Gastrocnemius medialis (tissue), 4 donors: ENCODE results near the gene STPG4. TPM values are rescaled to one million over a fixed set of nuclear protein-coding genes. Genes with fewer than 3 reads are reported as not detected.

Experiments used
- ATAC-seq, 2 donors: fragments of 150-250 bp; one replicate each; pipeline ENCODE4 v1.9.1; 2016
- DNase-seq, 2 donors: peaks; one replicate each; pipeline ENCODE4 v3.0.0-alpha.2; 2019
- H3K27ac ChIP-seq, 4 donors: fragments of 200-600 bp; sonication (generic); 1 replicate in 1 of 4; 2 replicates in 3 of 4; pipeline ENCODE4 v1.5.1; 2016 to 2018; ENCODE audit warnings: mild to moderate bottlenecking in 2 of 4, moderate library complexity in 1 of 4
- H3K27me3 ChIP-seq, 3 donors: fragments of 200-600 bp; sonication (generic) in 2 of 3; 1 replicate in 1 of 3; 2 replicates in 2 of 3; pipeline versions ENCODE4 v1.5.1 to v1.6.0; 2016 to 2019; ENCODE audit warnings: mild to moderate bottlenecking in 1 of 3, moderate library complexity in 1 of 3
- H3K36me3 ChIP-seq, 2 donors: fragments of 200-600 bp; sonication (generic) in 1 of 2; one replicate each; pipeline ENCODE4 v1.5.1; 2017 to 2018
- H3K4me1 ChIP-seq, 2 donors: fragments of 200-600 bp; sonication (generic) in 1 of 2; one replicate each; pipeline ENCODE4 v1.5.1; 2016 to 2017; ENCODE audit warnings: mild to moderate bottlenecking in 2 of 2
- H3K4me3 ChIP-seq, 4 donors: fragments of 200-600 bp; sonication (generic) in 3 of 4; 1 replicate in 1 of 4; 2 replicates in 3 of 4; pipeline ENCODE4 v1.5.1; 2016 to 2019; ENCODE audit warnings: mild to moderate bottlenecking in 2 of 4
- H3K9me3 ChIP-seq, 3 donors: fragments of 200-600 bp; sonication (generic) in 2 of 3; 1 replicate in 1 of 3; 2 replicates in 2 of 3; pipeline ENCODE4 v1.5.1; 2016 to 2019
- POLR2A ChIP-seq, 2 donors: fragments of 450-650 bp; IDR thresholded peaks; one replicate each; pipeline ENCODE4 v1.6.1; 2017; ENCODE audit warnings: antibody characterized with exemption in 2 of 2, mild to moderate bottlenecking in 2 of 2, moderate library complexity in 2 of 2
- in situ Hi-C, 4 donors: fragments of 200-750 bp; cut with MboI; loops; one replicate each; pipeline versions ENCODE4 v1.15.0 to v1.8.0; 2017; ENCODE audit warnings: low sequenced_read_pairs in 4 of 4
- intact Hi-C: fragments of 100-400 bp; cut with DNase I; formaldehyde crosslinking; loops from one replicate; pipeline ENCODE4 v1.15.1; 2023; ENCODE audit warnings: low total_unique reads
- total RNA-seq, 4 donors: library from RNA; depleted of rRNA; stranded (reverse); fragments of >200 nt; gene quantifications; one replicate each; pipeline versions ENCODE4 v1.1.0 to v1.2.3, GENCODE V29; 2016
- TF ChIP-seq, protein P1 (sequence below), 5 experiments: fragments of 450-650 bp in 3 of 5; fragments of 200-600 bp in 2 of 5; sonication (generic) in 2 of 5; IDR thresholded peaks in 4 of 5; conservative IDR thresholded peaks in 1 of 5; 1 replicate in 4 of 5; 2 replicates in 1 of 5; pipeline ENCODE4 v1.5.1; 2016 to 2019; ENCODE audit warnings: antibody characterized with exemption in 5 of 5, mild to moderate bottlenecking in 3 of 5, moderate library complexity in 3 of 5

STPG4 gene
- total RNA-seq, 4 donors from 2014 or later = 0.33 TPM; not detected in 3

DNA sequence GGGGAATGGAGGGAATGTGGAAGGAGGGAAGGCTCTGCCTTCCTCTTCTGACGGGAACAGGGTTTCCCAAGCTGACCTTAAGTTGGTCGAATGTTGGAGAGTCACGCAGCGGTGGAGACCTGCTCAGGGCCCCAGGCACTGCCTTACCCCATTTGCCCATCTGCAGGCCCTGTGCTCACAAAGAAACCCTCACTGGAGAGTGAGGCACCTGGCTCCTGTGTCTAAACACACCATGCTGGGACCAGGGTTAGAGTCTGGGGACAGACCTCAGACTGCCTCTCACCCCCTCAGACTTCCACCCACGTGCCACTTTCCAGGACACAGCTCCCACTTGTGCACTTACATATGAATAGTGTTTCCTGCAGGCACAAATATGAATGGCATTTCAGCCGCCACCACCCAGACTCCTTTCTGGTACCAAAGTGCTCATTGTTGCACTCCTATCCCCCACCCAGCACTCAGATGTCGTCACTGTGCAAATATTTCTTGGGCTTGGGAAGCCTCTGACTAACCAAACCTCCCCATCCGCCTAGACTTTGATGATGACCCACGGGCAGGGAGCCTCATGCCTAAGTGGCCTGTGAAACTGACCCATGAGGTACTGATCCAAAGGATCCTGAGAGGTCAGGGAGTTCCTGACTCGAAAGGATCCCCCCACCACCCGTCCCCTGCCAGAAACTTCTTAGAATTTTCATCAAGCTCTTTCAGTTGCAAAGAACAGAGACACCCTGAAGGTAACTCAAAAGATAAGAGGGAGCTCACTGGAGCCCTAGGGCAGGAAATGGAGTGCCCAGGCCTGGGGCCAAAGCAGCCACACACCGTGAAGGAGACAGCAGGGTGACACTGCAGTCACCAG, 78.3 kb downstream of the STPG4 start:
- peak overlapping the region in 2 of 4 donors; percentile 4 to 59 for H3K27ac ChIP-seq
- peaks cover 16 to 22% of the 10 kb centered on the region in 2 donors for H3K4me1 ChIP-seq
- H3K4me3 ChIP-seq = no peak overlapping the region
- H3K9me3 ChIP-seq = no peaks in the 10 kb centered on the region
- intact Hi-C loops = loop anchor here (10.0 kb wide), 2 partner anchors 248 to 1438 kb away; no protein-coding TSS in a partner anchor
- peak; percentile 20 to 41 for ATAC-seq
- no peaks in the 10 kb centered on the region for H3K36me3 ChIP-seq
- TF ChIP-seq POLR2A (IDR thresholded peaks at IDR 0.05) = no peak
- TF ChIP-seq, protein P1, sequence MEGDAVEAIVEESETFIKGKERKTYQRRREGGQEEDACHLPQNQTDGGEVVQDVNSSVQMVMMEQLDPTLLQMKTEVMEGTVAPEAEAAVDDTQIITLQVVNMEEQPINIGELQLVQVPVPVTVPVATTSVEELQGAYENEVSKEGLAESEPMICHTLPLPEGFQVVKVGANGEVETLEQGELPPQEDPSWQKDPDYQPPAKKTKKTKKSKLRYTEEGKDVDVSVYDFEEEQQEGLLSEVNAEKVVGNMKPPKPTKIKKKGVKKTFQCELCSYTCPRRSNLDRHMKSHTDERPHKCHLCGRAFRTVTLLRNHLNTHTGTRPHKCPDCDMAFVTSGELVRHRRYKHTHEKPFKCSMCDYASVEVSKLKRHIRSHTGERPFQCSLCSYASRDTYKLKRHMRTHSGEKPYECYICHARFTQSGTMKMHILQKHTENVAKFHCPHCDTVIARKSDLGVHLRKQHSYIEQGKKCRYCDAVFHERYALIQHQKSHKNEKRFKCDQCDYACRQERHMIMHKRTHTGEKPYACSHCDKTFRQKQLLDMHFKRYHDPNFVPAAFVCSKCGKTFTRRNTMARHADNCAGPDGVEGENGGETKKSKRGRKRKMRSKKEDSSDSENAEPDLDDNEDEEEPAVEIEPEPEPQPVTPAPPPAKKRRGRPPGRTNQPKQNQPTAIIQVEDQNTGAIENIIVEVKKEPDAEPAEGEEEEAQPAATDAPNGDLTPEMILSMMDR (IDR thresholded peaks at IDR 0.05 in 4 of 5, conservative IDR thresholded peaks at IDR 0.05 in 1 of 5) = no peak
- peak in 1 of 2 donors; percentile 31 for DNase-seq
- in situ Hi-C loops = no loop called here
- H3K27me3 ChIP-seq = no peaks in the 10 kb centered on the region

DNA sequence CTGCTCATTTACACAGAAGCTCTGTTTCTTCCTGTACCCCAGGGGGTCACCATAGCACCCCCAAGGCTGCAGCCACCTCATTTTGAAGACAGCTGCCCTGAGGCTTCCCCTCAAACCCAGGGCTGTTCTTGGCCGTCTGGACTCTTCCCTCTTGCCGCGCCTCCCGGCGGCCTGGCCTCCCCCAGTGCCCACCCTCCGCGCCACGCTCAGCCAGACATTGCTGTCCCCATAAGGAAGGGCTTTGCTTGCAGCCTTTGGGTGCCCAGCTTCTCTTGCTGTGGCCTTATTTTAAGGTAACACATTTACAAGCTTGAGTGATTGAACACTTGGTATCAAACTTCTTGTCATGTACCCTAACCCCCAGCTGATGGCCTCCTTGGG, 79.0 kb downstream of the STPG4 start:
- Histone ChIP-seq H3K4me1 (peaks cover 23 to 29% of the 10 kb centered on the region in 2 donors), H3K27me3 (no peaks in the 10 kb centered on the region), H3K27ac (peak overlapping the region in 1 of 4 donors; percentile 59), H3K36me3 (no peaks in the 10 kb centered on the region), H3K4me3 (no peak overlapping the region), H3K9me3 (no peaks in the 10 kb centered on the region)
- ATAC-seq = no peak
- no peak for DNase-seq
- in situ Hi-C loops (no loop called here), intact Hi-C loops (loop anchor here (10.0 kb wide), 2 partner anchors 249 to 1439 kb away; no protein-coding TSS in a partner anchor)
- TF ChIP-seq, protein P1 (IDR thresholded peaks at IDR 0.05 in 4 of 5, conservative IDR thresholded peaks at IDR 0.05 in 1 of 5) = no peak
- TF ChIP-seq POLR2A (IDR thresholded peaks at IDR 0.05) = no peak

DNA sequence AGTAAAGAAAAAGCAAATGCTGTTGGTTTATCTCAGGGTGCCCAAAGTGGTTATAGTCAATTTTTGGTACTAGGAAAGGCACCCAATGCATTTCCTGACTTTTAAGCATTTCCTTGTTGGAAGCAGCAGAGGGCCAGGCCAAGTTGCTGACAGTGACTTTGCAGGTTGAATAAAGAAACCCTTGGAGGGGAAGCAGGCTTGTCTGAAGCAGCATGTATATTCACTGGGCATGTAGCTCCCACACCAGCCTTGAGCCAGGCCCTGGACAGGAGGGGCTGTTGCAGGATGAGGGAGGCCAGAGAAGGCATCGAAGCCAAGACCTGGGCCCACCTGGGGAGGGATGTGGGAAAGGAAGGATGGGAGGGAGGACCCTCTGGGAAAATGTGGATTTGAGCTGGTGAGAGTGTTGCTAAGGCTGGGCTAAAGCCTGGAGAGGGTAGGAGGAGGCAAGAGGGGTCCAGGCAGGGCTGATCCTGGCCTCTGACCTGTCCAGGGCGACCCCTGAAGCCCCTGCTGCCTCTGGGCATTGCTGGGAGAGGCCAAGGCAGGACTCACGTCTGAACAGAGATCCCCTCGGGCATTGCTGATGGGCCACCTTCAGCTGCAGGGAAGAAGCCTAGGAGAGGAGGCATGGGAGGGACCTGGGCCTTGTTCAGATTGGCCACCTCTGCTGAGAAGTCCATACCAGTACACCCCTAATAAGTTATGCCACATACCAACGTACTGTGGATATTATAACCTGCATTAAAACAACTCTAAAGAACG, 79.6 kb downstream of the STPG4 start:
- TF ChIP-seq POLR2A (IDR thresholded peaks at IDR 0.05) = no peak
- TF ChIP-seq, protein P1 (IDR thresholded peaks at IDR 0.05 in 4 of 5, conservative IDR thresholded peaks at IDR 0.05 in 1 of 5) = no peak
- no peak for DNase-seq

DNA sequence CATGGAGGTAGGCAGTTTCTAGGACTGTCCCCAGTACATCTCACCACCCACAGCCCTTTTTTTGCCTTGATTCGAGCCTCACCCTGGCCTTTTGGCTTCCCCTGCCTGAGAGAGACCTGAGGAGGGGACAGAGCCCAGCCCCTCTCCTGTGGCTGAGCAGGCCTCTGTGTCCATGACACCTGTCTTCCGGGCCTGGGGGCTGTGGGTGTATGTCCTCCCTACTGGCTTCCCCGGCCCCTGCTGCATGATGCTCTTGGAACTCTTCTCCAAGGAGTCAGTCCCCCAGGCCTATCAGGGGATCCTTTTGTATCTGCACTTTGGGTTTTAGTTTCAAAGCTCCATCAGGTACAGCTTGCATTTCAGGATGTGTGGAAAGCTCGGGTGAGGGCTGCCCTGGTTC, 80.4 kb downstream of the STPG4 start:
- H3K4me3 ChIP-seq = no peak overlapping the region
- H3K27ac ChIP-seq = peak overlapping the region in 1 of 4 donors; percentile 79
- TF ChIP-seq, protein P1 (IDR thresholded peaks at IDR 0.05 in 4 of 5, conservative IDR thresholded peaks at IDR 0.05 in 1 of 5) = no peak
- TF ChIP-seq POLR2A (IDR thresholded peaks at IDR 0.05) = no peak
- intact Hi-C loops = loop anchor here (10.0 kb wide), 2 partner anchors 250 to 1440 kb away; no protein-coding TSS in a partner anchor
- no peaks in the 10 kb centered on the region for H3K36me3 ChIP-seq
- no peak for DNase-seq
- H3K4me1 ChIP-seq = peaks cover 38 to 39% of the 10 kb centered on the region in 2 donors
- in situ Hi-C loops = no loop called here
- H3K27me3 ChIP-seq = no peaks in the 10 kb centered on the region
- no peaks in the 10 kb centered on the region for H3K9me3 ChIP-seq
- no peak for ATAC-seq

More for the DNA sequence above, 79.6 kb downstream of the STPG4 start:
- in situ Hi-C loops = no loop called here
- Histone ChIP-seq H3K4me1 (peaks cover 29 to 34% of the 10 kb centered on the region in 2 donors), H3K9me3 (no peaks in the 10 kb centered on the region), H3K27ac (no peak overlapping the region), H3K4me3 (no peak overlapping the region), H3K27me3 (no peaks in the 10 kb centered on the region), H3K36me3 (no peaks in the 10 kb centered on the region)
- intact Hi-C loops = loop anchor here (10.0 kb wide), 2 partner anchors 249 to 1439 kb away; no protein-coding TSS in a partner anchor
- ATAC-seq = no peak
